Hepatocyte (in vitro differentiated cells): ENCODE measurements around the gene CTSH. TPM values are rescaled to one million over a fixed set of nuclear protein-coding genes. Genes with fewer than 3 reads are reported as not detected.

Experiments
- DNase-seq: peaks from one replicate; pipeline ENCODE4 v3.0.0-alpha.2; 2016; ENCODE audit warnings: low spot score
- H2AFZ ChIP-seq: fragments of 200-600 bp; sonication (generic); 2 replicates; pipeline ENCODE4 v1.6.0; 2016; ENCODE audit warnings: antibody characterized with exemption, mild to moderate bottlenecking
- H3K27ac ChIP-seq: fragments of 200-600 bp; sonication (generic); 2 replicates; pipeline ENCODE4 v1.5.1; 2016; ENCODE audit warnings: mild to moderate bottlenecking
- H3K27me3 ChIP-seq: fragments of 200-600 bp; sonication (generic); 2 replicates; pipeline ENCODE4 v1.6.1; 2016
- H3K36me3 ChIP-seq: fragments of 200-600 bp; sonication (generic); replicated peaks from 2 replicates; pipeline ENCODE4 v1.5.1; 2016; ENCODE audit warnings: low read depth; ENCODE audit not compliant: insufficient read depth
- H3K4me1 ChIP-seq: fragments of 200-600 bp; sonication (generic); 2 replicates; pipeline ENCODE4 v1.5.1; 2016; ENCODE audit warnings: mild to moderate bottlenecking, moderate library complexity; ENCODE audit not compliant: insufficient read depth
- H3K4me2 ChIP-seq: fragments of 200-600 bp; sonication (generic); 2 replicates; pipeline ENCODE4 v1.6.0; 2016
- H3K4me3 ChIP-seq: fragments of 200-600 bp; sonication (generic); 2 replicates; pipeline ENCODE4 v1.5.1; 2016; ENCODE audit warnings: mild to moderate bottlenecking
- H3K79me2 ChIP-seq: fragments of 200-600 bp; sonication (generic); 2 replicates; pipeline ENCODE4 v1.6.0; 2017; ENCODE audit warnings: mild to moderate bottlenecking
- H3K9me2 ChIP-seq: fragments of 200-600 bp; sonication (generic); replicated peaks from 2 replicates; pipeline ENCODE4 v1.6.0; 2017; ENCODE audit warnings: mild to moderate bottlenecking; ENCODE audit not compliant: insufficient read depth
- H3K9me3 ChIP-seq: fragments of 200-600 bp; sonication (generic); 2 replicates; pipeline ENCODE4 v1.5.1; 2016; ENCODE audit warnings: low read depth, mild to moderate bottlenecking
- H4K20me1 ChIP-seq: fragments of 200-600 bp; sonication (generic); 2 replicates; pipeline ENCODE4 v1.6.0; 2016; ENCODE audit warnings: mild to moderate bottlenecking; ENCODE audit not compliant: insufficient read depth, poor library complexity, severe bottlenecking
- CTCF ChIP-seq: fragments of 200-600 bp; sonication (generic); IDR thresholded peaks from 2 replicates; pipeline ENCODE4 v1.5.1; 2016; ENCODE audit warnings: antibody characterized with exemption, mild to moderate bottlenecking; ENCODE audit not compliant: poor library complexity
- EZH2 ChIP-seq: fragments of 200-600 bp; sonication (generic); IDR thresholded peaks from 2 replicates; pipeline ENCODE4 v1.6.1; 2016; ENCODE audit warnings: antibody characterized with exemption, mild to moderate bottlenecking, borderline replicate concordance
- EZH2phosphoT487 ChIP-seq: fragments of 200-600 bp; sonication (generic); IDR thresholded peaks from one replicate; pipeline ENCODE4 v1.6.1; 2018; ENCODE audit warnings: antibody characterized with exemption, mild to moderate bottlenecking, low read depth, moderate library complexity; ENCODE audit not compliant: unreplicated experiment, severe bottlenecking
- WGBS: methylation state at CpG from one replicate; pipeline ENCODE4 v1.1.6; 2016; ENCODE audit warnings: low lambda C conversion rate; ENCODE audit errors: missing lambda C conversion rate; 5-methylcytosine and 5-hydroxymethylcytosine counted together
- polyA plus RNA-seq: library from polyadenylated mRNA; unstranded; fragments of >200 nt; fragmentation: Nextera tagmentation; extraction: Ambion mirVana; gene quantifications from 2 replicates; pipeline ENCODE4 v1.2.1, GENCODE V29; 2016
- total RNA-seq: library from RNA; depleted of rRNA; stranded (reverse); fragments of >200 nt; gene quantifications from 2 replicates; pipeline ENCODE4 v1.2.3, GENCODE V29; 2014

The CTSH gene
- total and polyA plus RNA-seq, 2 experiments from 2014 or later = 521 to 610 TPM

DNA sequence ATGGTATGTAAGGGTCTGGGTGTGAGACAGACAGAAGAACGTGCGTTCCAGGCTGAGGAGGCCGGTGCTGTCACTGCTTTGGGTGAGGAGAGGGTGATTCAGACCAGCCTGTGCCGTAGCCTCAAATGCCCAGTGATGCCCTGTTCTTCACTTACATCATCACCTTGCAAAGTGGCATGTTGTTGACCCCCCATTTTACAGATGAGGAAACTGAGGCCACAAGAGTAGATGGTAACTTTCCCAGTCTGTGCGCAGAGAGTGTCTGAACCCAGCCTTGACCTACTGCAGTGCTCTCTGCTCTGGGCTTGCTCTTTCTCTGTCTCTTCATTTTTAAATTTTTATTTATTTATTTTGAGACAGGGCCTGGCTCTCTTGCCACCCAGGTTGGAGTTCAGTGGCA lies 1.6 kb upstream of the CTSH start:
- Histone ChIP-seq H3K9me2 (no peaks in the 10 kb centered on the region), H3K79me2 (peaks cover 9% of the 10 kb centered on the region), H3K9me3 (no peaks in the 10 kb centered on the region), H3K4me1 (peaks cover 22% of the 10 kb centered on the region), H3K27me3 (no peaks in the 10 kb centered on the region), H3K4me3 (no peak overlapping the region), H3K36me3 (no peaks in the 10 kb centered on the region), H3K4me2 (no peak overlapping the region), H2AFZ (no peak overlapping the region), H4K20me1 (no peaks in the 10 kb centered on the region), H3K27ac (no peak overlapping the region)
- WGBS = 97% methylated on average over 5 of the region's 5 CpGs
- TF ChIP-seq EZH2 (no peak), CTCF (no peak), EZH2phosphoT487 (no peak)
- DNase-seq = no peak

GRCh38 chr15:78944202-78944625 lies 632 bp downstream of the CTSH start:
- no peak for DNase-seq
- Histone ChIP-seq H3K4me3 (peak overlapping the region; percentile 76), H3K9me3 (no peaks in the 10 kb centered on the region), H4K20me1 (no peaks in the 10 kb centered on the region), H3K9me2 (no peaks in the 10 kb centered on the region), H3K27me3 (no peaks in the 10 kb centered on the region), H3K4me2 (peak overlapping the region; percentile 97), H3K79me2 (peaks cover 9% of the 10 kb centered on the region), H3K27ac (peak overlapping the region; percentile 94), H2AFZ (peak overlapping the region; percentile 85), H3K4me1 (peaks cover 6% of the 10 kb centered on the region), H3K36me3 (no peaks in the 10 kb centered on the region)
- TF ChIP-seq CTCF (no peak), EZH2 (no peak), EZH2phosphoT487 (no peak)
- WGBS = 53% methylated on average over 12 of the region's 12 CpGs

GRCh38 chr15:78943692-78944091 lies 1.2 kb downstream of the CTSH start:
- Histone ChIP-seq H4K20me1 (no peaks in the 10 kb centered on the region), H3K9me2 (no peaks in the 10 kb centered on the region), H3K79me2 (peaks cover 9% of the 10 kb centered on the region), H3K9me3 (no peaks in the 10 kb centered on the region), H3K4me1 (peaks cover 6% of the 10 kb centered on the region), H3K36me3 (no peaks in the 10 kb centered on the region), H3K4me3 (peak overlapping the region; percentile 76), H3K27ac (peak overlapping the region; percentile 94), H3K4me2 (peak overlapping the region; percentile 97), H3K27me3 (no peaks in the 10 kb centered on the region), H2AFZ (no peak overlapping the region)
- DNase-seq = peak; percentile 67
- WGBS = 59% methylated on average over 7 of the region's 7 CpGs
- TF ChIP-seq EZH2phosphoT487 (no peak), EZH2 (no peak), CTCF (no peak)

DNA sequence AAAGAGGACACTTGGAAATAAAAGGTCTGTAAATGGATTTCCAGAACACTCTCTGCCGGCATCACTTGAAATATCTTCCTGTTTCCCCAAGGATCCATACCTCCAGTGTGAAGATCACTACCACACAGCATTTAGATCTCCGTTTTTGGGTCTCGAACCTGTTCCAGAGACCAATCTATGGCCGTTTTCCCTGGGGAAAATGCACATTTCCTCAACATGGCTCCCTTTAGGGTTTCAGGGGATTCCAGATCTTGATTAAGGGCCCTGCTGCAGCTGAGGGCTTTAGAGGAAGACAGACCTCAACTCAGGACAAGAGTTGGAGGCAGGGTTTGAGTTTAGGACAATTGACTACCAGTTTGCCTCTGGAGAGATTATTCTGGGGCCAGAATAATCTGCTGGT lies 2.1 kb downstream of the CTSH start:
- no peak overlapping the region for H2AFZ ChIP-seq
- H3K27ac ChIP-seq = peak overlapping the region; percentile 94
- no peaks in the 10 kb centered on the region for H3K9me3 ChIP-seq
- TF ChIP-seq EZH2phosphoT487 (no peak), CTCF (no peak), EZH2 (no peak)
- no peaks in the 10 kb centered on the region for H3K36me3 ChIP-seq
- no peaks in the 10 kb centered on the region for H3K27me3 ChIP-seq
- H3K9me2 ChIP-seq = no peaks in the 10 kb centered on the region
- peaks cover 6% of the 10 kb centered on the region for H3K4me1 ChIP-seq
- peaks cover 9% of the 10 kb centered on the region for H3K79me2 ChIP-seq
- WGBS = 95% methylated on average over 4 of the region's 4 CpGs
- DNase-seq = no peak
- H4K20me1 ChIP-seq = no peaks in the 10 kb centered on the region
- peak overlapping the region; percentile 97 for H3K4me2 ChIP-seq
- no peak overlapping the region for H3K4me3 ChIP-seq
